Stimulated activated naive CD8-positive, alpha-beta T cell treated with anti-CD3 and anti-CD28 coated beads, Interleukin-15, Interleukin-2, amounts not matched to agents 100 ng/mL and 50 ng/mL, for 24 hours (primary cell): ENCODE results near the gene BLNK.
A peak's percentile ranks its signal among the peaks of the same experiment; 100 is the strongest.

Source experiments
- H3K27ac Mint-ChIP-seq: one replicate; pipeline ENCODE4 v1.8.0; 2021; ENCODE audit warnings: mild to moderate bottlenecking, mixed read lengths
- H3K27me3 Mint-ChIP-seq: one replicate; pipeline ENCODE4 v1.8.0; 2021; ENCODE audit warnings: mixed read lengths
- H3K36me3 Mint-ChIP-seq: one replicate; pipeline ENCODE4 v1.8.0; 2021; ENCODE audit warnings: low read depth, mixed read lengths
- H3K4me1 Mint-ChIP-seq: one replicate; pipeline ENCODE4 v1.8.0; 2021; ENCODE audit warnings: low read depth, mixed read lengths
- H3K4me3 Mint-ChIP-seq: one replicate; pipeline ENCODE4 v1.8.0; 2021; ENCODE audit warnings: mild to moderate bottlenecking, mixed read lengths
- H3K9me3 Mint-ChIP-seq: one replicate; pipeline ENCODE4 v1.8.0; 2021; ENCODE audit warnings: mixed read lengths

The BLNK gene

GRCh38 chr10:96259150-96259549 is 12.2 kb downstream of the BLNK start:
- Mint-ChIP-seq H3K9me3 (no peaks in the 10 kb centered on the region), H3K4me3 (no peak overlapping the region), H3K27me3 (no peaks in the 10 kb centered on the region)

GRCh38 chr10:96257944-96258343 is 13.4 kb downstream of the BLNK start:
- H3K9me3 Mint-ChIP-seq = no peaks in the 10 kb centered on the region
- no peaks in the 10 kb centered on the region for H3K27me3 Mint-ChIP-seq
- peaks cover 14% of the 10 kb centered on the region for H3K4me1 Mint-ChIP-seq
- peak overlapping the region; percentile 3 for H3K27ac Mint-ChIP-seq
- no peaks in the 10 kb centered on the region for H3K36me3 Mint-ChIP-seq
- H3K4me3 Mint-ChIP-seq = no peak overlapping the region

More at GRCh38 chr10:96259150-96259549, 12.2 kb downstream of the BLNK start:
- Mint-ChIP-seq H3K27ac (no peak overlapping the region), H3K4me1 (peaks cover 14% of the 10 kb centered on the region), H3K36me3 (no peaks in the 10 kb centered on the region)

GRCh38 chr10:96255549-96256333 is 15.6 kb downstream of the BLNK start:
- Mint-ChIP-seq H3K4me1 (peaks cover 14% of the 10 kb centered on the region), H3K27ac (no peak overlapping the region), H3K4me3 (no peak overlapping the region), H3K9me3 (no peaks in the 10 kb centered on the region), H3K36me3 (no peaks in the 10 kb centered on the region), H3K27me3 (no peaks in the 10 kb centered on the region)

GRCh38 chr10:96254976-96255375 is 16.4 kb downstream of the BLNK start:
- H3K4me3 Mint-ChIP-seq = no peak overlapping the region
- peaks cover 8% of the 10 kb centered on the region for H3K4me1 Mint-ChIP-seq
- no peak overlapping the region for H3K27ac Mint-ChIP-seq

GRCh38 chr10:96252730-96253129 is 18.6 kb downstream of the BLNK start:
- Mint-ChIP-seq H3K27ac (no peak overlapping the region), H3K4me1 (peaks cover 5% of the 10 kb centered on the region), H3K36me3 (no peaks in the 10 kb centered on the region), H3K9me3 (no peaks in the 10 kb centered on the region), H3K4me3 (no peak overlapping the region), H3K27me3 (no peaks in the 10 kb centered on the region)

More at GRCh38 chr10:96254976-96255375, 16.4 kb downstream of the BLNK start:
- H3K9me3 Mint-ChIP-seq = no peaks in the 10 kb centered on the region
- no peaks in the 10 kb centered on the region for H3K36me3 Mint-ChIP-seq
- H3K27me3 Mint-ChIP-seq = no peaks in the 10 kb centered on the region

GRCh38 chr10:96250349-96250748 is 21.0 kb downstream of the BLNK start:
- H3K36me3 Mint-ChIP-seq = no peaks in the 10 kb centered on the region
- H3K27me3 Mint-ChIP-seq = no peaks in the 10 kb centered on the region
- H3K9me3 Mint-ChIP-seq = no peaks in the 10 kb centered on the region
- H3K4me3 Mint-ChIP-seq = no peak overlapping the region
- H3K27ac Mint-ChIP-seq = no peak overlapping the region
- H3K4me1 Mint-ChIP-seq = peaks cover 3% of the 10 kb centered on the region

GRCh38 chr10:96249264-96249663 is 22.1 kb downstream of the BLNK start:
- H3K4me3 Mint-ChIP-seq = no peak overlapping the region
- no peaks in the 10 kb centered on the region for H3K27me3 Mint-ChIP-seq
- no peaks in the 10 kb centered on the region for H3K36me3 Mint-ChIP-seq
- H3K27ac Mint-ChIP-seq = peak overlapping the region; percentile 10
- peaks cover 3% of the 10 kb centered on the region for H3K4me1 Mint-ChIP-seq
- no peaks in the 10 kb centered on the region for H3K9me3 Mint-ChIP-seq

- Mint-ChIP-seq H3K4me3 (no peak overlapping the region), H3K27ac (peak overlapping the region; percentile 30), H3K27me3 (no peaks in the 10 kb centered on the region), H3K9me3 (no peaks in the 10 kb centered on the region), H3K36me3 (no peaks in the 10 kb centered on the region), H3K4me1 (peaks cover 5% of the 10 kb centered on the region)
These were observed 27.0 kb downstream of the BLNK start for GRCh38 chr10:96244354-96244753.

- Mint-ChIP-seq H3K4me1 (peaks cover 10% of the 10 kb centered on the region), H3K36me3 (no peaks in the 10 kb centered on the region), H3K27me3 (no peaks in the 10 kb centered on the region), H3K9me3 (no peaks in the 10 kb centered on the region), H3K27ac (no peak overlapping the region), H3K4me3 (no peak overlapping the region)
These were observed 28.1 kb downstream of the BLNK start for GRCh38 chr10:96243296-96243695.

GRCh38 chr10:96242822-96243221 is 28.5 kb downstream of the BLNK start:
- no peaks in the 10 kb centered on the region for H3K36me3 Mint-ChIP-seq

GRCh38 chr10:96238646-96239623 is 32.4 kb downstream of the BLNK start:
- Mint-ChIP-seq H3K9me3 (no peaks in the 10 kb centered on the region), H3K27me3 (no peaks in the 10 kb centered on the region), H3K4me3 (no peak overlapping the region), H3K4me1 (peaks cover 15% of the 10 kb centered on the region), H3K27ac (no peak overlapping the region), H3K36me3 (no peaks in the 10 kb centered on the region)

More at GRCh38 chr10:96242822-96243221, 28.5 kb downstream of the BLNK start:
- peaks cover 10% of the 10 kb centered on the region for H3K4me1 Mint-ChIP-seq
- no peak overlapping the region for H3K27ac Mint-ChIP-seq
- H3K9me3 Mint-ChIP-seq = no peaks in the 10 kb centered on the region
- no peaks in the 10 kb centered on the region for H3K27me3 Mint-ChIP-seq
- H3K4me3 Mint-ChIP-seq = peak overlapping the region; percentile 6

GRCh38 chr10:96236876-96237275 is 34.5 kb downstream of the BLNK start:
- H3K9me3 Mint-ChIP-seq = no peaks in the 10 kb centered on the region
- peaks cover 15% of the 10 kb centered on the region for H3K4me1 Mint-ChIP-seq
- H3K36me3 Mint-ChIP-seq = no peaks in the 10 kb centered on the region
- H3K27ac Mint-ChIP-seq = no peak overlapping the region
- no peak overlapping the region for H3K4me3 Mint-ChIP-seq
- no peaks in the 10 kb centered on the region for H3K27me3 Mint-ChIP-seq

GRCh38 chr10:96236090-96236478 is 35.3 kb downstream of the BLNK start:
- H3K36me3 Mint-ChIP-seq = no peaks in the 10 kb centered on the region

GRCh38 chr10:96235326-96236089 is 35.9 kb downstream of the BLNK start:
- Mint-ChIP-seq H3K27me3 (no peaks in the 10 kb centered on the region), H3K4me3 (no peak overlapping the region), H3K36me3 (no peaks in the 10 kb centered on the region), H3K27ac (no peak overlapping the region), H3K9me3 (no peaks in the 10 kb centered on the region), H3K4me1 (peaks cover 17% of the 10 kb centered on the region)

More at GRCh38 chr10:96236090-96236478, 35.3 kb downstream of the BLNK start:
- Mint-ChIP-seq H3K4me3 (no peak overlapping the region), H3K27me3 (no peaks in the 10 kb centered on the region), H3K9me3 (no peaks in the 10 kb centered on the region), H3K27ac (peak overlapping the region; percentile 19), H3K4me1 (peaks cover 15% of the 10 kb centered on the region)
